NK-92 (cell line): Measurements from ENCODE around the gene KIF18B.

Source experiments
- DNase-seq: peaks from one replicate; lab custom pipeline; 2025; ENCODE audit not compliant: unreplicated experiment; lab: John Stamatoyannopoulos, UW

KIF18B gene

DNA sequence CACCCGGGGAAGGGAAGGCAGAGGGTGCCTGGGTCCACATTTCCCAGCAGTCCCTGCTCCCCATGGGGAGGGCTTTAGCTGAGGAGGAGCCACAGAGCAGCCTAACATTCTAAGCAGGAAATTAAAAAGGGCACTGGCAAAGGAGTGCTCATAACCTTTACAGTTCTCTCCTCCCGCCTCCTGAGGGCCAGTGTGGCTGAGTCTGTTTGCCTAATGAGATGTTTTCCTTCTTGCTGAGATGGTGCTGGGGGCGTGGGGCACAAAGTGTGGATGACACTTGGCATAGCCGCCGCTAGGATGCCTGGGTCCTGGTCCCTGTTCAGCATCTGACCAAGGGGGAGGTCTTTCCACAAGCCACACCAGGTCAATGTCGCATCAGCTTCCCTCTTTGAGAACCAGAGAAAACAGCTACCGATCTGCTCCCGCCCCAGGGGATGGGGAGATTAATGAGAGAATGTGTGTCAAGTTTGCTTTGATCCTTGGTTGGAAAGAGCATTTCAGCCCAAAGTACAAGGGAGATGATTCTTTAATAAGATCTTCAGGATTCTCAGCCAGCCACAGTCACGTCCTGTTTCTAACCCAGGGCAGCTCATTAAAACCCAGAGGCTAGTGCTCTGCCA lies 5.8 kb downstream of the KIF18B start:
- DNase-seq = no peak

DNA sequence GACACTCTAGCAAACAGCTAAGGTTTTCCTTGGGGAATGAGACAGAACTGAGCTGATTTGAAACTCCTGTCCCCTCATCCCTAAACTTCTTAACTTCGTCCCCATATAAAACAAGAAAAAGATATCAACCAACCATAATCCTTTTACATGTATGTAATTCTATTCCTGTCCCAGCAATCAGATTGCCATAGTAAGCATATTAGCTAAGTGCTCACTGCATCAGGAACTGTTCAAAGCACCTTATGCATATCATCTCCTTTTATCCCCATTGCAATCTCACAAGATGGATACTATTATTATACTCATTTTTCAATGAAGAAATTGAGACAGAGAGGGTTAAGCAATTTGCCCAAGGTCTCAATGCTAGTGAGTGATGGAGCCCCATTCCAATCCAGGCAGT lies 6.8 kb downstream of the KIF18B start:
- no peak for DNase-seq

DNA sequence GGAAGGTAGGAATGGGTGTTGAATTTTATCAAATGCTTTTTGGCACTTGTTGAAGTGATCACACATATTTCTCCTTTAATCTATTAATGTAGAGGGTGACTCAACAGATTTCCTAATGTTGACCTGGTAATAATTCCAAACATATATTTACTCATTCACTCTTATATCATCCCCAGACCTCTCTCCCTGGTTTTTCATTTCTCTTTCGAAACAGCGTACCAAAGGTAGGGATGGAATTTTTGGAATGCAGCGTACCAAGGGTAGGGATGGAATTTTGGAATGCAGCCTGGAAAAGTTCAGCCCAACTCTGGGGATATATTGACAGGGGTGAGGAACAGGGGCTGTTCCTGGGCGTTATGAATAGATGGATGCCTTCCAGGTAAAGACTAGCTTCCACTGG lies 7.3 kb downstream of the KIF18B start:
- DNase-seq = no peak

DNA sequence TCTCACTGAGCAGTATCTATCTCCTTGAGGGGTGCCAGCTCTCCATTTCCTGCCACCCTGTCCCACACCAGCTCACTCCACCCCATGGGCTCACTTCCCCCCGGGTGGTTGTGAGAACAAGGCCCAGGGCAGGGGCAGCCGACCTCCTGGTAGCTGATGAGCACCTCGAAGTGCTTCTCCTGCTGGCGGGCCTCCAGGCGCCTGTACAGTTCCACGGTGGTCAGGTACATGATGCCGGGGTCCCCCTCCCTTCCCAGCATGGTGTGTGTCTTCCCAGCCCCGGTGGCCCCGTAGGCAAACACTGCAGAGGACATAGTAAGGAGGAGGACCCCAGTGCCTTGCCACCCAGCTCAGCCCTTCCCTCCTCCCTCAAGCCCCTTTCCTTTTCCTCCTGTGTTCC lies 12.5 kb downstream of the KIF18B start:
- DNase-seq = no peak

DNA sequence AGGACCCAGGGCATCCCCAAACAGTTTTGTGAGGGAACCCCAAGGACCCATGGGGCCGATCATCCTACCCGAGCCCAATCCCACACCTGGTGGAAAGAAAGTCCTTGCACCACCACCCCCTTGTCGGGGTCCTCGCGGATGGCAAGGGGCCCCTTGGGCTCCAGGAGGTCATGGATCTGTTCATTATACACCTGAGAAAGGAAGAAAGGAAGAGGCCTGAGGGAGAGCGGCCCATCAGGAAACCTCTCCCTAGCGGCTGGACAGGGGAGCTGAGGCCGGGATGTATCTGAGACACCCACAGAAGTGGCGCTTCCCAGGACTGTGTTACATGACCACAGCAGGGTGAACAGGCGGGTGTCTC lies 12.8 kb downstream of the KIF18B start:
- no peak for DNase-seq

DNA sequence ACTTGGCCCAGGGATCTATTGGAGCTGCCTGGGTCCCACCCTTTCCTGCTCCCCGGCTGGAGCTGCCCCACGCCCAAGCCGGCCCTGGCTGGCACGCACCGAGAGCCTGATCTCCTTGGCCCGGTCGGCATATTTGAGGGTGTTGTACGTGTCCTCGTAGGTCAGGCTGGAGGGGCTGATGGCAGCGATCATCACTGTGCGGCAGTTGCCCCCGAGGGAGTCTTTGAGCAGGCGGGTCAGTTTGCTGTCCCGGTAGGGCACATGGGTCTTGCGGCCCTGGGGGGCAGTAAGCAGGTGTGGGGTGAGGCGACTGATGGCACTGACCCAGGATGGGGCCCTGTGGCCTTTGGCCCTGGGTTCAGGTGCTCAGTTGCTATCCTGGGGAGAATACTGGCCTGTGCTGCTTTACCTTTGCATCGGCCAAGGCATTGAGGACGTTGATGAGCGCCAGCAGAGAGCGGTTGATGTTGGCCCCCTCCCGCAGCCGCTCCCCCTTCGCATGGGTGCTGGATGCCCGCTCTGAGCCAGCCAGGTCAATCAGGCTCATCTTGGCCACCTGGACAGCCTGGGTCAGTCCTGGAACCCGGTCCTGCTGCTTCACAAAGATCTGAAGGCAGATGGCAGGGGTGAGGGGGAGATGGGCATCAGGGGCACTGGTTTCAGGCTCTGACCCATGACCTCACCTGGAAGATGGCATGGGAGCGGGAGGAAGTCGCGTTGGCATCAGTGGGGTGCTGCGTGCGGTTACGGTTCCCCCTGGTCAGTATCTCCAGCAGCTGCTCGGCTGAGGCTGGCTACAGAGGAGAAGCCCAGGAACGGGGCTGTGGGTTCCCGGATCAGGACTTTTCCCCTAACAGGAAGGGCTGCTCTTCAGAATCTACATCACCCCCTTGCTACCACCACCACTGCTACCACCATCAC lies 13.5 kb downstream of the KIF18B start:
- DNase-seq = no peak

DNA sequence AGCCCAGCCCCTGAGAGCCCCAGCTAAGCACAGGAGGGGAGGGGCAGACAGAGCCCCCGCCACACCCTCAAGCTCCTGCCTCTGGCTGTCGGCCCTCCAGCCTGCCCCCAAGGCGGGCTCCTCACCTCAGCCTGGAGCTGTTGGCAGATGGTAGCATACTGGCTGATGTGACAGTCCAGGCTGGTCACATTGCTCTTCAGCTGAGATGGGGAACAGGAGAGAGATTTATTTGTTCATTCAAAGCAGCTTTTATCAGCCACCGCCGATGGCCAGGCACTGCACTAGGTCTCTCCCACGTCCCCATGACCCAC lies 14.8 kb downstream of the KIF18B start:
- DNase-seq = no peak

DNA sequence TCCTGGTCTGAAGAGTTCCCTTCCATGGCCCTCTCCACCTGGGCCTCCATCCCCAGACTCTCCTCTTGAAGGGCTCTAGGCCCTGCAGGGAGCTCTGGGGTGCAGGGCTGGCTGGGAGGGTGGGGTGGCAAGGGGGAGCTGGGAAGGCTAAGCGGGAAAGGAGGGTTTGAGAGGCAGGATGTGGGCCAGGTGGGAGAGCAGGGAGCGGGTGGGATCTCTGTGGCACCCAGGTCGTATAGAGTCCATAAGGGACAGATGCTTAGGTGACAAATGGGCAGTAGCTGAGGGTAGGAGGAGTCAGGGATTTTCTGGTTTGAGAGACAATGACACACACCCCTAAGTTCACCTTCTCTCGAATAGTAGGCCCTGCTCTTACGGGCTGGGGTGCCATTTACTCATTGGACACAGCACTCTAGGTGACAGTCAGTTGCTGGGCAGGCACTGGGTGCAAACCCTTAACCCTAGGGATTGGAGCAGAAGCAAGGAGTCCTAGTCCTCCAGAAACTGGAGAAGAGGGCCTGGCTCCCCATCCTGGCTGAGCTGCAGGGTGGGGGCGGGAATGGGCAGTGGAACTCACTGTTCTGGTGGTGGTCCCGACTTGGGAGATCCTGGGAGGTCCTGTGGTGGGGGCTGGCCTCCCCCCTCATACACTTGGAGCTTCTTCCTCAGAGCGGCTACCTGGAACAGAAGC lies 15.3 kb downstream of the KIF18B start:
- no peak for DNase-seq

DNA sequence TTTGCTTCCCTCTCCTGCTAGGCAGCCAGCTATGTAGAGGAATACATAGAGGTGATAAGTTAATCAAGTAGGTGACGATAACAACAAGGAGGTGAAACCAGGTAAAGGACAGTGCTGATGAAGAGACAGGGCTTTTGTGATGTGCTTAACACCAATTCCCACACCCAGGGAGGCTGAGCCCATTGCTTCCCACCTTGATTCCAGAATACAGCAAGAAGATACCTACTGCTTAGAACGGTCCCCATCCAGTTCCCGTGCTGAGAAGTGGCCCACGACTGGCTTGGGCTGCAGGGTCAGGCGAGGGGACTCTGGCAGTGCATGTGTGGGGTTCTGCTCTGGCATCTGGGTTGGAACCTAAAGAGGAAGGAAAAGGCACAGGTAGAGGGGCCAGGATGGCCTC lies 16.2 kb downstream of the KIF18B start:
- no peak for DNase-seq

DNA sequence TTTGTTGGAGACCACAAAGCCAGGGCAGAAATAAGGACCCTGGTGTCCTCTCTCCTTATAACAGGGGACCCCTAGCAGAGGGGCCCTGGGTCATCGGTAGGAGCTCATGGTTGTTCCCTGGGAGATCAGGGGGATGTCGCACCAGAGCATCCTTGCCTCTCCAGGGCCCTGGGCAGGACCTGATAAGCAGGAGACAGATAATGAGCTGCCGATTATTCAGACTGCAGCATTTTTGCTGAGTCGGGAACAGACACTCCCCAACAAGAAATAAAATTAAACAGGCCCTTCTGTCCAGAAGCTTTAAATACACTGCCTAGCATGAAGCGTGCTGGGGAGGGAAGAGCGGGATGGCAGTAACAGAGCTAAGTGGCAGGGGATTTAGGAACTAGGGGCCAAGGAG lies 16.9 kb downstream of the KIF18B start:
- DNase-seq = no peak

DNA sequence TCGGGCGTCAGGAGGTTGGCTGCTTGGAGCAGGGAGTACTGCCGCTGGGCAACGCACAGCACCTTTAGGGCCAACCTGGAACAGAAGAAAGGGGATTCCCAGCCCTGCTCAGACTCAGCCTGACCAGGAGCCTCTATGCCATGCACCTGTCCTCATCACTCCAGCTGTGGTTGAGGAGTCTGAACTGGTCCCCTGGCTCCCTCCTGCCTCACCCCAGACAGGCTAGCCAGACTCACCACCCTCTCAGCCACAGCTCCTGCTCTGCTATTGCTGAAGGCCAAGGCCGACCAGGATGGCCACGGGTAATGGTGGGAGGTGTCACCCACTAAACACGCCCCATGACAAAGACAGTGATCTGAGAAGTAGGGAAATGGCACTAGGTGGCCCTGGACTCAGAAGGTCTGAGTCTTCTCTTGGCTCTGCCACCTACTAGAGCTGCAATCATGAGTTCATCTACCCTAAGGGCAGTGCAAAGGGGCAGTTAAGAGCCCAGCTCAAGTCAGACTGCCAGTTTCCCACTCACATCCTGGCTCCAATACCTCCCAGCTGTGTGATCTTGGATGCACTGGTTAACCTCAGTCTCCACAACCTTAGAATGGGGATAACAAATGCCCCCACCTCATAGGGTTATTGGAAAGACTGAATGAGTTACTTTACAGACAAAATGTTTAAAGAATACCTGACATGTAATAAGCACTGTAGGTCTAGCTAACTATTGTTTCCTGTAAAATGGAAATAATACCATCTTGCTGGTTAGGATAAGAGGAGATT lies 18.4 kb downstream of the KIF18B start:
- no peak for DNase-seq

DNA sequence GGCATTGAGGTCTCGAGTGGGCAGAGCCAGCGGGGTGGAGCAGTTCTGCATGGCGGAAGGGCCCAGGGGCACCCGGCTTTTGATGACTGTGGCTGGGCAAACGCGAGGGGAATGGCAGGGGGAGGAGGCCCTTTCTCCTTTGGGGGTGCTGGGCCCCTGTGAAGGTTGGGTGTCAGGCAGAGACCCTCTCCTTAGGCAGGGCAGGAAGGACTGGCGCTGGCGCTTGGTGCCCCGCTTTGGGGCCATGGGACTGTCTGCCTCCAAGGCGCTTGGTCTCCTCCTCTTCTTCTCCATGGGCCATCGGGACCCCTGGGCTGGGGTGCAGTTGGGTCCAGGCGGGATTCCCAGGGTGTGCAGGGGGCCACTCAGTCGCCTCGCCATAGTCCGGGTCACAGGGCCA lies 19.4 kb downstream of the KIF18B start:
- DNase-seq = no peak

DNA sequence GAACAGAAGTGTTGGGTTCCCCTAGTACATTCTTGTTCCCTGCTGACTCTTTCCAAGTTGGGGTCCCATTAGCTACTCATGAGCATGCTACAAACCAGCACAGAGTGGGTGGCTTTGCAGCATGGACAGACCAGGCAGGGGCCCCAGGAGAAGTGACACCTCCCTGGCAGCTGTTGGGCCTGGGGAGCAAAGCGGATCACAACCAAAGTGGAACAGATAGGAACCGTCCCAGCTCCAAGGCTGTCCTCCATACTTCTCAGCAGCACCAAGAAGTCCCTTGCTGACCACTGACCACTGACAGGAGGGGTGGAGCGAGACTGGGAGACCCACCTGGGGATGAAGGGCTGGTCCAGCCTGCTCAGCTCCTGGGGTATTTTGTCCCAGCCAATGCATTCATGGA lies 19.9 kb downstream of the KIF18B start:
- no peak for DNase-seq

DNA sequence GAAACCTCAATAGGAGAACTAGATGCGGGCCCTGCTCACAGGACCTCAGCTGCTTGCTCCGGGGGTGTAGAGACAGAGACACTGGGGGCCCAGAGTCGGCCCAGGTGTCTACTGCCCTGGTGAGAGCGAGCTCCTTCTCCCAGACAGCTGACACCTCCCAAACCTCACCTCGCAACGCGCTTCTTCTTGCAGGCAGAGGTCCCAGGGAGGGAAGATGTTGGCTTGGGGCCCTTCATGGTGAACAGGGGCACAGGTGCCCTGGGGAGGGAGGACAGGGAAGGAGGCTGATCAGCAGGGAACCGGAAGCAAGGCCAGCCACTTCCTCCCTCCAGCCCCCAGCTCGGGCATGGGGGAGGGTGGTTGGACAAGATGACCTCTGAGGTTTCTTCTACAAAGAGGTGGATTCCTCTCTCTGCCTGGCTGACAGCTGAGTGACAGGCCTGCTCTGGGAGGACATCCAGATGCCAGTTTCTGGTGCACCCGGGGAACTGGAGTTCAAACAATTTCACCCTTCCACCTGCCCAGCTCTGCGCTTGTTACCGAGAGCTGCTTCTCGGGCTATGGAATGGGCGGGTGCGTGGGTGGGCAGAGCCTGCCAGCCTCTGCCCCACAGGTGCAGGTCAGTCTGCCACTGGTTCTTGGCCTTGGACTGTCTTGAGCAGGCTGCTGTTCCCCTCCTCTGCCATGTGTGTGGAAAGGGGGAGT lies 20.6 kb downstream of the KIF18B start:
- DNase-seq = no peak

DNA sequence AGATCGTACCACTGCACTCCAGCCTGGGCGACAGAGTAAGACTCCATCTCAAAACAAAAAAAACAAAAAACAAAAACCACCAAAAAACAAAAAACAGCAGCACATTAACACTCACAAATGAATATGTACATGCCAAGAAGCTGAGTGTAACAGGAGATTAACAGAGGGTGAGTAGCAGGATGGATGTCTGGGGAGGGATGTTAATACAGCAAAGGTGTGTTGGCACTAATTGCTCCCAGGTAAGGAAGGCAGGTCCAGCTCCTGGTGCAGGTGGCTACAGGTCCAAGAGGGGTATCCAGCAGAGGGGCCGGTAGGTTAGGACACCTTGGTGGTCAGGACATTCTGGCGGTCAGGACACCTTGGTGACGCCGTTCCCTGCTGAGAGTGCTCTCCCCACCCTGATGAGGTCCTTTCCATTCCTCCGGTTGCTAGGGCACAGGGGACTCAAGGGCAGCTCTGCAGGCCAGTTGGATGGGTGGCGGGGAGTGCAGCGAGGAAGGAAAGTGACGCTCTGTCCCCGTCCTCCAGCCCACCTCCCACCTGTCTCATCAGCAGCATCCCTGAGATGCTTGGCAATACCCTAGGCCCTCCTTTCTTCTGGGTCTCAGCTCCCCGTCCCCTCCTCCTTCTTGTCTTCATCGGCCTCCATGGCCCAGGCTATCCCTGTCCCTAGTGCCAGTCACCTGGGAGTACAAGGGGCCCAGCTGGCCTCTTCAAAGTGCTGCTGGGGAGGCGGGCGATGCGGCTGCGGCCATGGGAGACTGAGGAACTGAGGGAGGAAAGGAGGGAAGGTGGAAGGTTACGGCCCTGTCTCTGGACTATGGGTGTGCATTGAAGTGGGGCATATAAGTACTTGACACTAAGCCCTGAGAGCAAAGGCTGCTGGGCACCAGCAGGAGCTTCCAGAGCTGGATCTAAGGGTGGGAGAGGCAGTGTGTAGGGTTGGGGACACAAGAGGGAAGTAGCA lies 21.6 kb downstream of the KIF18B start:
- no peak for DNase-seq

DNA sequence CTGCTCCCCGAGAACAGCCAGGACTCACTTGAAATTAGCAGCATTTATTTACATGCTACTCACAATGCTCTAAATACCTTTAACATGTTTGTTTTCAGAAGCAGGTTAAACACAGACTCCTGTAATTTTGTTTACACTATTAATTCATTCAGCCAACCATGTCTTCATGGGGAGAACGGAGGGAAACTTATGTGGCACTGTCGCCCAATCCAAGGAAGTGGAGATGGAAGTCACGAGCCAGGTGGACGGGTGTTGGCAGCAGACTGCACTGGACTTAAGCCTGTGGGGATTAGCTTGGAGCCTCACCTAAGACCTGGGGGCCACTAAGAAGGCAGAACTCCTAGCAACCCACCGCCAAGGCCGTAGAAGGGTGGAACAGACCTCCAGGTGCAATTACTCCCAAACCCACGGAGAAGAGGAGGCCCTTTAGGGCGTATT lies 23.4 kb downstream of the KIF18B start:
- DNase-seq = no peak

DNA sequence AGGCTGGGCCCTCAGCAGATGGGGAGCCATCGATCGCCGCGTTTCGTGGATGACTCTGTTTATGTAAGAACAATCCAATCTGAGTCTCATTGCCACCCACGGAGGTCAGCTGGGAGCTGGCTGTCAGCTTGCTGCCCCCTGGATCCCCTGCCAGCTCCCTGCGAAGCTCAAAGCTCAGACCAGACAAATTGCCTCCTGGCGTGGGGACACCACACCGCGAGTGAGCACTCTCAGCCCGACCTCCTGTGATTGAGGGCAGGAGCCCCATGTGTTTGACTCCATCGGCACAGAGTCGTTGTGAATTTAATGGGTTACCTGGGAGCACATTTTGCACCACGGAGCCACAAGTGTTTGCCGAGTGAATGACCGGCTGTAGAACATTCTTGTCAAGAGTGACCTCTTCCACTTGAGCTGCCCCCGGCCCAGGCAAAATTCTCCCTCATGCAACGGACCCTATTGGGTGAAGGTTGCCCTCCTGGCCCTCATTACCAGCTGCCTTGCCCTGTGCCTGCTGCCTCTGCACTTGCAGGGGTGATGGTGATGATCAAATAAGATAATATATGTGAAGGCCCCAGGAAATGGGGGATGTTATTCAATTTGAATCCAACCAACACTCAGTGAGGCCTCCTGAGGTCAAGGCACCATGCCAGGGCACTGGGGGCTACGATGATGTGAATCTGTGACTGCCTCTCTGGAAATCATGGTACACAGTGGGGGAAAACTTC lies 24.7 kb downstream of the KIF18B start:
- DNase-seq = no peak

DNA sequence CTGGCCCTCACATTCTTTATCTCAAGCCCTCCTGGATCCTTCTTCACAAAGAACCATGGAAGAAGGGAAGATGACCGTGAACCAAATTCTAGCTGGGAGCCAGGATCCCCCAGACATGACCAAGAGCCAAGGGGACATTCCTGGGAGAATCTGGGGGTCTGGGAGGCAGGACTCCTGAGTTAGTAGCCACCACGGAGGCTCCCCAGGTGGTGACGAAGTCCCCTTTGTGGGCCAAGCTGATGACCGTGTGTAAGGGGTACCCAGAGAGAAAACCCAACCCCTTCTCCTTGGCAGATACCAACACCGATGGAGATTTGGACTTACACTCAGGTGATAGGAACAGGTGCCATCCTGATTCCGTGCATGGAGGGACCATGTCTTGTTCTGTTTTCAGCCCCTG lies 25.4 kb downstream of the KIF18B start:
- DNase-seq = no peak
